ENCODE data around the gene CPPED1.

GRCh38 chr16:12750554-12750918 is 53.2 kb downstream of the CPPED1 start:
- TF ChIP-seq CTCF (conservative IDR thresholded peaks at IDR 0.05; ENCODE audit: low read depth in 2 of 2) (no peak), CREB1 (CRISPR knock-in tag; IDR thresholded peaks at IDR 0.05; ENCODE audit: low read depth) (no peak), POLR2AphosphoS5 (IDR thresholded peaks at IDR 0.05; ENCODE audit: low read depth) (no peak), JUNB (IDR thresholded peaks at IDR 0.05; ENCODE audit: unreplicated experiment) (no peak), REST (IDR thresholded peaks at IDR 0.05; ENCODE audit: unreplicated experiment) (no peak), STAT1 (IDR thresholded peaks at IDR 0.05; ENCODE audit: unreplicated experiment) (no peak), ZNF331 (CRISPR knock-in tag; IDR thresholded peaks at IDR 0.05; ENCODE audit: low read depth) (no peak), EZH2phosphoT487 (IDR thresholded peaks at IDR 0.05; ENCODE audit: unreplicated experiment) (no peak)

Measured in GM23338 (cell line).